ENCODE measurements around the gene PLEKHA7.

Gene PLEKHA7

DNA sequence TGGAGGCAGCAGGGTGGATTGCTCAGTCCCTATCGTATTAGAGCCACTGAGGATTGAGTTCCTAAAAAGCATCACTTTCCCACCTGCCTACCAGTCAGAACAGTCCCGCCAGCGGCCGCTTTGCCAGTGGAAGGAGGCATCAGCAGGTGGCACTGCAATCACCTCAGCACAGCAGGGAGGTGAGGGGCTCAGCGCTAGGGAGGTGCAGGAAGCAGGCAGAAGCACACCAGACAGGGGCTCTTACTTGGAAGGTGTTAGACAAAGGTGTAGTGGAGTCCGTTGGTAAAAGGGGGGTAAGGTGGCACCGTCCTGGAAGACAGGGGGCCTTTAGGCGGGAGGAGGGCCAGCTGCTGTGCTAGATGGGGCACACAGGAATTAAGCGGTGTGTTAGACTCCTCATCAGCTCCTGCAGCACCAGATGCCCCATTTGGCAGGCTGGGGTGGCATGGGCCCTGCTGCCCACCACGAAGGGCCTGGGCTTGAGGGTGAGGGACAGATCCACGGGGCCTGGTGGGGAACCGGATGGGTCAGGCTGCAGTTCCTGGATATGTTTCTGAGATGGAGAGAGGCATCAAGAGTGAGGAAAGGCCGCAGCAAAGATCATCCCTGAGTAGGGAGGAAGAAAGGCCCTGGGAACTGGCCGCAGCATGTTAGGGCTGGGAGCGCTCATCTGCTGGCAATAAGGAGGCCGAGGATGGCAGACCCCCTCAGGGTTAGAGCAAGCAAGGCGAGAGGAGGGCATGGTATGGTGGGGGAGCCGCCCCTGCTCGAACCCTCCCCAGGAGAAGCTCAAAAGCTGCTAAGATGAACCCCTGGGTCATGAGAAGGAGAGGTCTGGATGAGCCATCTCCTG, 233.3 kb downstream of the PLEKHA7 start:
- Mint-ChIP-seq H3K4me3 (no peak overlapping the region), H3K27me3 (no peaks in the 10 kb centered on the region), H3K36me3 (ENCODE audit: low read depth) (no peaks in the 10 kb centered on the region), H3K9me3 (no peaks in the 10 kb centered on the region), H3K4me1 (ENCODE audit: low read depth) (peaks cover 44% of the 10 kb centered on the region), H3K27ac (peak overlapping the region; percentile 16)
- intact Hi-C loops (cut with micrococcal nuclease) = no loop called here

DNA sequence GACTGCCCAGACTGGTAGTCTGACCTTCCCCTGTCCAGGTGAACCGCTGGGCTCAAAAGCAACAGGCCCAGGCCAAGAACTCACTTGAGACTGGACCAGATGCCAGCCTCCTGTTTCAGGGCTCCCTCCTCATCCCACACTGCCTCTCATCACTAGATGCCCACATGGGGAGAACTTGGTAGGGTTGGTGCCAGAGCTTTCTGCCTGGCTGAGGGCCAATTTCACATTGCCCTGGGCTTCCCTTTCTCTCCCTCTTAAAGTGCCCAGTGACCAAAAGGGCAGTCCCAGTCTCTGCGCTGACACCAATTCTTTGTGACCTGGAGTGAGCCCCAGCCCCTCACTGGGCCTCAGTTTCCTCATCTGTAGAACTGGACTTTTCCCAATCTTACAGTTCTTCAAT, 234.1 kb downstream of the PLEKHA7 start:
- intact Hi-C loops (cut with micrococcal nuclease) = no loop called here

DNA sequence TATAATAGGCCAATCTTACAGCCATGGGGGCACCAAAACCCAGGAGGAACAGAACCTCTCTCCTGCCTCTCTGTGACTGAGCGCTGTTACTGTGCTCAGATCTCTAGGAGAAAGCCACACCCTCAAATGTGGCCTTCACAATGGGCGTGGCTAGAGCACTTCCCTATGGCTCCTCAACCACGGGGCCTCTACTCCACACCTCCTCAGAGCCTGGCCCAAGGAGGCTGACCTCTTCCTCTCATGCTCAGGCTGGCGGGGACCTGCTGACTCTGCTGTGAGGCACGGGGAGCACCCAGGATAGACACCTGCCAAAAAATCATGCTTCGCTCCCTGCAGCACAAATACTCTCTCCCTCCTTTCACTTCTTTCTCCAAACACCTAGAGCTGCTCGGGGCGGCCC, 234.8 kb downstream of the PLEKHA7 start:
- H3K27ac Mint-ChIP-seq = peak overlapping the region; percentile 16

More for the DNA sequence above, 234.1 kb downstream of the PLEKHA7 start:
- Mint-ChIP-seq H3K9me3 (no peaks in the 10 kb centered on the region), H3K36me3 (ENCODE audit: low read depth) (no peaks in the 10 kb centered on the region), H3K4me3 (no peak overlapping the region), H3K27ac (peak overlapping the region; percentile 16), H3K27me3 (no peaks in the 10 kb centered on the region), H3K4me1 (ENCODE audit: low read depth) (peaks cover 39% of the 10 kb centered on the region)

DNA sequence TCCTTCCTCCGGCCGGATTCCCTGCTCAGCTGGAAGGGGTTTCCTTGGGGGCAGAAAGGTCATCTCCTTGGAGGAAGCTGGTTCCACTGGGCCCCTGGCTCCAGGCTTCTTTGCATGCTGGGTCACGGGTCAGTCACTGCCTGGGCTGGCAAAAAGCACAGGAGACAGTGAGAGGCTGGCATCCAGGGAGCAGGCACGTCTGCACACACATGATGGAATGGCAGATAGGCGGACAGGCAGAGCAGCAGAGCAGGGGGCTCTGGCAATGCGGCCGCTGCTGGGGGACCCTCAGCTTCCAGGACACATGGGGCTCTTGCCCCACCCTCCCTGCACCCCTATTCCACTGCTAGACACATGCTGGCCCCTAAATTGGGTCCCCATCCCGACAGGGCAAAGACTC, 235.3 kb downstream of the PLEKHA7 start:
- no peaks in the 10 kb centered on the region for H3K27me3 Mint-ChIP-seq
- no peaks in the 10 kb centered on the region for H3K9me3 Mint-ChIP-seq
- H3K27ac Mint-ChIP-seq = no peak overlapping the region
- no peaks in the 10 kb centered on the region for H3K36me3 Mint-ChIP-seq (ENCODE audit: low read depth)
- intact Hi-C loops (cut with micrococcal nuclease) = no loop called here
- peaks cover 27% of the 10 kb centered on the region for H3K4me1 Mint-ChIP-seq (ENCODE audit: low read depth)
- no peak overlapping the region for H3K4me3 Mint-ChIP-seq

More for the DNA sequence above, 234.8 kb downstream of the PLEKHA7 start:
- no peaks in the 10 kb centered on the region for H3K9me3 Mint-ChIP-seq
- no peak overlapping the region for H3K4me3 Mint-ChIP-seq
- peaks cover 32% of the 10 kb centered on the region for H3K4me1 Mint-ChIP-seq (ENCODE audit: low read depth)
- no peaks in the 10 kb centered on the region for H3K36me3 Mint-ChIP-seq (ENCODE audit: low read depth)
- intact Hi-C loops (cut with micrococcal nuclease) = no loop called here
- H3K27me3 Mint-ChIP-seq = no peaks in the 10 kb centered on the region

DNA sequence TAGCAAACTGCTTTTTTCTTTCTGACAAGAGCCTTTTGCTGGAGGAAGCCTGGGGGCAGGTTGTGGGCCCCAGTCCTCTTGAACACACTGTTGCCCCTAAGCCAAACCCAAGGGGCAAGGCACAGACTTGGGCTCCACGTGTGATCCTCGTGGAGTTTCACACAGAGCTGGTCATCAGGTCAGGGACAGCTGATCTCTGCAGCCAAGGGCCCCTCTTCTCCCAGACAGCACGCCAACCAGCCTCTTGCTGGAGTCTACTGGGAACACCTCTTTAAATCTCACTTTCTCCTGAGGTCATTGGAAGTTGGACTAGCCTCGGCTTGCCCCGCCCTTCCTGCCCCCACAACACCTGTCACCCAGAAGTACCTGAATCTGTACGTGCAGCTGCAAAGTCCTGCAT, 235.9 kb downstream of the PLEKHA7 start:
- H3K9me3 Mint-ChIP-seq = no peaks in the 10 kb centered on the region
- intact Hi-C loops (cut with micrococcal nuclease) = no loop called here
- no peak overlapping the region for H3K4me3 Mint-ChIP-seq
- H3K4me1 Mint-ChIP-seq (ENCODE audit: low read depth) = peaks cover 22% of the 10 kb centered on the region
- H3K27ac Mint-ChIP-seq = no peak overlapping the region
- no peaks in the 10 kb centered on the region for H3K27me3 Mint-ChIP-seq
- H3K36me3 Mint-ChIP-seq (ENCODE audit: low read depth) = no peaks in the 10 kb centered on the region

DNA sequence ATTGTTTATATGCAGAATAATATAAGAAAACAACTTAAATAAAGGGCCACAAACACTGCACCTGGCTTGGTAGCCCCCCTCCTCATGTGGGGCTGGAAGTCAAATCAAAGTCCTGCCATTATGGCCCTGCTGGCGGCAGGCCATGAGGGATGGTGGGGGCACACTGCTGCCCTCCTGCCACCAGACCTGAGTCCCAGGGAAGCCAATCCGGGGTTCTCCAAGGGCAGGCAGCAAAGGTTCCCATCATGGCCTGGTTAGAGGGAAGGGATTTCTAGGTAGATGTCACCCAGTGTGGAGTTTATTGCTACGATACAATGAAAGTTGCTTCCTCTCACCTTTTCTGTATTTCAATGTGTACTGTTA, 236.6 kb downstream of the PLEKHA7 start:
- peaks cover 22% of the 10 kb centered on the region for H3K4me1 Mint-ChIP-seq (ENCODE audit: low read depth)
- H3K9me3 Mint-ChIP-seq = no peaks in the 10 kb centered on the region
- H3K4me3 Mint-ChIP-seq = no peak overlapping the region
- intact Hi-C loops (cut with micrococcal nuclease) = no loop called here
- H3K27ac Mint-ChIP-seq = no peak overlapping the region
- no peaks in the 10 kb centered on the region for H3K36me3 Mint-ChIP-seq (ENCODE audit: low read depth)
- H3K27me3 Mint-ChIP-seq = no peaks in the 10 kb centered on the region

DNA sequence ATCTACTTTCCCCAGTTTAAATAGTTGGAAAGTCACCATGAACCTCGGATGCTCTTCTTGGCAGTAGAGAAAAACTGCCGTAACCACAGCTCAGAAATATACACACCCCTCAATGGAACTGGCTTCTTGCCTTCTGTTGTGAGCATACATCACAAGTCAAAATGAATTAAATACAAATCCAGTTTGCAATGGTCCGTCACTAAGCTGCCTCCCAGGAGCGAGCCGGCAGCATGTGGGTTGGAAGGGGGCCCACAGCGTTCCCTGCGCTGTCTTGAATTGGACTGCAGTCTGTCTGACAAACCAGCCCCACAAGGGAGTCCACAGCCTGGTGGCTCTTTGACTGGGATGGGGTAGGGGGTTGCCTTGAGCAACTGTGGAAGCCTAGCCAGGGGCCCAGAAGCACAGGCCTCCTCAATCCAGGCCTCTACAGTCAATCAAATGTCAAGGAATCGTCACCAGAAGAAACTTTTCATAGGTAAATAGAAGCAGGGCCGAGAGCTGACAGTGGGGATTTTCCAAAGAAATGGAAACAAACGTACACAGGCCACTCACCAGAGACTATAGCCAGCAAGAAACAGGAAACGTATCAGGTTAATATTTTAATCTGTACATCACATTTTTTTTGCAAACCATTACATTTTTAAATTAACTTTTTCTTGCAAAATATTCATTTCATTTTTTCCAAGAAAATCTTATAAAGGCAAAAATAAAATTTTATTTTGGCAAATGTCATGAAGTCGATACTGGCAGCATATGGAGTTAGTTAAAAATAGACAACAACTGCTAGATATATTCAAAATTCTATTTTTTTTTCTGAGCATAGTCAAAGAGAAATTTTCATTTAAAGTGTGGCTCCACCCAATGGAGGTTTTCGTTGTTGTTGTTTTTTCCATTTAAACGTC, 237.3 kb downstream of the PLEKHA7 start:
- Mint-ChIP-seq H3K36me3 (ENCODE audit: low read depth) (no peaks in the 10 kb centered on the region), H3K27me3 (no peaks in the 10 kb centered on the region), H3K27ac (no peak overlapping the region), H3K4me1 (ENCODE audit: low read depth) (peaks cover 22% of the 10 kb centered on the region), H3K9me3 (no peaks in the 10 kb centered on the region), H3K4me3 (no peak overlapping the region)
- intact Hi-C loops (cut with micrococcal nuclease) = no loop called here

DNA sequence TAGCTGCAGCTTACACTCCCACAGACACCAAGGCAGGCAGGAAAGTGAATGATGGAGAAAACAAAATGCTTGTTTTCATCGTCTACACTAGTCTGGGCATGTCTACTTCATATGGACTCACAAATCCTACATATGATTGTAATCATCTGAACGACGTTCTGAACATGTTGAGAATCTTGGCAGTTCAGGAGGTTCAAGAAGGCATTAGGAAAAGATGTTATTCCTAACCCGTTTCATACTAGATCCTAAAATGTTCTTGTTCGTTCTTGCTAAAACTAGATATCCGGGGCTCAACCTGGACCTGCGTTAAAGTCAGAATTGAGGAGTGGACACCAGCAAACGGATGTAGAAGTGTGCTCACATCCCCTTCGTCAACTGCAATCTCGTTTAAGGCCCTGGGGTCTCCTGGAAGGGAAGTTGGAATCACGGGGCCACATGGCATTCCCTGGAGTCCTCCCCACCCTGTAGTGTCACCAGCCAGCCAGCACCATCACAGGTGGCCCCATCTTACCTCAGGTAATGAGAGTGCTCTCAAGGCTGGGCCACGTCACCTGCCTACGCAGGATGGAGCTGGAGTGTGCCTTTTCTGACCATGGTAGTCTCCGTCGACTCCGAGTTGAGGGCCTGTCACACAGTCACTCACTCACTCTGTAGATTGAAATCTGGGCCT, 238.5 kb downstream of the PLEKHA7 start:
- no peak overlapping the region for H3K4me3 Mint-ChIP-seq
- intact Hi-C loops (cut with micrococcal nuclease) = no loop called here
- H3K36me3 Mint-ChIP-seq (ENCODE audit: low read depth) = no peaks in the 10 kb centered on the region
- peaks cover 22% of the 10 kb centered on the region for H3K4me1 Mint-ChIP-seq (ENCODE audit: low read depth)
- no peak overlapping the region for H3K27ac Mint-ChIP-seq
- no peaks in the 10 kb centered on the region for H3K27me3 Mint-ChIP-seq
- no peaks in the 10 kb centered on the region for H3K9me3 Mint-ChIP-seq

DNA sequence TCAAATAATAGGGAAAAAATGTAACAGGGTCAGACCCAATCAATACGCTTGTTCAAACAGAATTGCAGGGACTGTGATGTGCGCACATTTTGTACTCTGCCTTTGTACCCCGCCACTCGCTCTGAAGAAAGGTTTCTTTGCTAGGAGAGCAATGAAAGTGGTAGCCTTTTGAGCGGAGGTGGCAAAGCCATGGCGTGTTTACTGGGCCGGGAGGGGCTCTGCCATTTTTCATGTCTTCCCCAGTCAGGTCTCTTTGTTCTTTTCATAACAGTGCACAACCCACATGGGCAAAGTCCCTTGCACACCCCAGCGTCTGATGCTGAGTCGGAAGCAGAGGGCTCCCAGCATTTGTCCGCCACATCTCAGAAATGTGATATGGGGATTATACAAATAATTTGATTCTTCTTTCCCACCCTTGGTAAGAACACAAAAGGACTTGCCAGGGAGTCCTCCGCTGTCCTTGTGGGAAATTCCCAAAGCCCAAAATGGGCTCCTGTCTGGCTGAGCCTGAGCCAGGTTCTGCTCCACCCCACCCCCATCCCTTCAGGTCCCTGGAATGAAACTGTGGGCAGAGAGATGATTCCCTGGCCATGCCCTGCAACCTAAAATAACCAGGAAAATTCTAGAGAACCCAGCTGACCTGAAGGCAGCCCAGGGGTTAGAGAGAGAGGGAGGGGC, 239.1 kb downstream of the PLEKHA7 start:
- Mint-ChIP-seq H3K9me3 (no peaks in the 10 kb centered on the region), H3K27me3 (no peaks in the 10 kb centered on the region), H3K4me3 (no peak overlapping the region), H3K4me1 (ENCODE audit: low read depth) (peaks cover 15% of the 10 kb centered on the region), H3K36me3 (ENCODE audit: low read depth) (no peaks in the 10 kb centered on the region), H3K27ac (no peak overlapping the region)
- intact Hi-C loops (cut with micrococcal nuclease) = no loop called here

DNA sequence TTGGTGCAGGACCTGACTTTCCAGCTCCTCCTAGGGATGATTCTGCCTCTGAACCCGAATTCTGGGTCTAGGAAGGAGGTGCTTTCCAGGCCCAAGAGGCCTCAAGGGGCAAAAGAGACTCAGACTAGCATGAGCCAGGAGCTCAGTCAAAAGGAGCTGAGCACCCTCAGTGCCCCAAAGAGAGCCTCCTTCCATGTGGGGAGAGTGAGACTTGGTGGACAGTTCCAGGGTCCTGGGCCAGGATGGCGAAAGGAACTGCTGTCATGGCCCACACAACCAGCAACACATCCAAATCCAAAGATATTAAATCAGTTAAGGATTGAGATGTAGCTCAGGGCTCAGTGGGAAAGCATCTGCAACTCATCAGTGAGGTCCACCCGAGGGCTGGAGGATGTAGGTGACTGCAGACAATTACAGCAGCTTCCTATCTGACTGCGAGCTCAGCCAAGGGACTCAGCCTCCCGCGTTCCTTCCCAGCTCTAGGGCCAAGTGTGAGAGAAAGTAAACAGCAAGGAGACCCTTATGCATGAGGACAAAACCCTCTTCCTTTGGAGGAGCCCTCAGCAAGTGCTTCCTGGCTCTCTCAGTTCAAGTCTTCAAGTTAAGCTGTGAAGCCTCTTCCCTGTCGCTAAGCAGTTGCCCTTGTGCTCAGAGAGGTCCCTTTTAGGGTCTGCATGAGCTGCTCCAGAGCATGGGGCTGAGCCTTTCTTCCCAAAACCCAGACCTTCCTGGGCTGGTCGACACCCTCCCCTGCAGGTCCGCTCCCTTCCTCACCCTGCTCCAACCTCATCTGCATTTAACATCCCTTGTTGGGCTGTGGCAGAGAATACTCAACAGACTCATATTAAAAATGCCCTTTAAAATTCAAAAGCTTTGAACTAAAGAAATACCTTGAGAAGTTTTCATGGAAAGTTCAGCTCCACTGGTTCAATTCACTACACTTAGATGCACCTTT, 240.0 kb downstream of the PLEKHA7 start:
- H3K27me3 Mint-ChIP-seq = no peaks in the 10 kb centered on the region
- no peak overlapping the region for H3K4me3 Mint-ChIP-seq
- intact Hi-C loops (cut with micrococcal nuclease) = no loop called here
- H3K36me3 Mint-ChIP-seq (ENCODE audit: low read depth) = no peaks in the 10 kb centered on the region
- peaks cover 7% of the 10 kb centered on the region for H3K4me1 Mint-ChIP-seq (ENCODE audit: low read depth)
- H3K27ac Mint-ChIP-seq = no peak overlapping the region
- no peaks in the 10 kb centered on the region for H3K9me3 Mint-ChIP-seq

DNA sequence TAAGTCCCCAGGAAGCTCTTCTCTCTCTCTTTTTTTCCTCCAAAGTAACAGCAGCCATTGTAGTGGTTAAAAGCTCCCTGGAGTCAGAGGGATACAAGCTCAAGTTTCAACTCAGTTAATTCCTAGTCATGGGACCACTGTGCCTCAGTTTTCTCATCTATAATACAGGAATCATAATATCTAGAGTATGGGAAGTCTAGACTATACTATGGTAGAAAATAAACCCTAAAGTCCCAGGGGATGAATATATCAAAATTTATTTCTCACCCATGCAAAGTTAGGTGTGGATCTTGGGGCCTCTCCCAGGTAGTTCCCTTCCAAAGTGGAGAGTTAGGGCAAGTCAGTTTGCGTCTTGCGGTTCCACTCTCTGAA, 242.1 kb downstream of the PLEKHA7 start:
- Mint-ChIP-seq H3K4me1 (ENCODE audit: low read depth) (no peaks in the 10 kb centered on the region), H3K4me3 (no peak overlapping the region), H3K27ac (no peak overlapping the region), H3K27me3 (no peaks in the 10 kb centered on the region), H3K9me3 (no peaks in the 10 kb centered on the region), H3K36me3 (ENCODE audit: low read depth) (no peaks in the 10 kb centered on the region)
- intact Hi-C loops (cut with micrococcal nuclease) = no loop called here

DNA sequence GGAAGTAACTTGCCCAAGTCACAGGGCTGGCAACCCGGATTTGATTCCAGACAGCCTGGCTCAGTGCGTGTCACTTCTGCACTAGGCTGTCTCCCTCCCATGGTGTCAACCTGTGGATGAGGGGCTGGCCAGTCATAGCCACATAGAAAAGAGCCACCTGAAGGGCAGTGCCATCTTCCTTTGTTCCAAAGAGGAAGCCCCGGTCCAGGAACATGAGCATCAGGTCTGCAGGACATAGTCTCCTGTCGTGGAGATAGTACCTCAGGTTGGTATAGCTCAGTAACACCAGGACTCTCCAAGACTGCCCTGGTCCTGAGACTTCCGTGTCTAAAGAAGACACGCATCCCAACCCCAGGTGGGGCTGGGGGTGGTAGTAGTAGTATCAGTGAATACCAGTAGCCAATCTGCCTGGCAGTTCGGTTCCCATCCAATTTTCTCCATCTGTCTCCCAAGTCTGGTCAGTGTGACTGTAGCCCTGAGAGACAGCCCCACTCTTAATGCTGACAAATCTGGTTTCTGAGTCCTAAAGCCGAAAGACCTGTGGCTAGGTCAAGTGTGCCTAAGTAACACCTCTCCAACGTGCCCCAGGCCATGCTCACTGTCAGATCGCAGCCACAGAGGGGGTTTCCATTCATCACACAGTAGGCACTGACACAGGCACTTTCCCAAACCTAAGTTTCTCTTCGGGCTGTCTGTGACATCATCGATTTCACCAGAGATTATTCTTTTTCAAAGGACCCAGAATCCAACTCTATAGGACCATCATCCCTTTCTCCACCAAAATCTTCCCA, 242.7 kb downstream of the PLEKHA7 start:
- Mint-ChIP-seq H3K4me1 (ENCODE audit: low read depth) (no peaks in the 10 kb centered on the region), H3K36me3 (ENCODE audit: low read depth) (no peaks in the 10 kb centered on the region), H3K9me3 (no peaks in the 10 kb centered on the region), H3K27me3 (peaks cover 3% of the 10 kb centered on the region), H3K27ac (no peak overlapping the region), H3K4me3 (no peak overlapping the region)
- intact Hi-C loops (cut with micrococcal nuclease) = no loop called here
